ENCODE measurements around the gene FABP3.

GRCh38 chr1:31335007-31335406, 37.9 kb downstream of the FABP3 start:
- TF ChIP-seq CTCF (IDR thresholded peaks at IDR 0.05; ENCODE audit: extremely low read depth in 1 of 2, insufficient read depth in 1 of 2, low read depth in 1 of 2, low read length in 2 of 2): peak; percentile 20 to 33
- no peak for TF ChIP-seq EZH2 (IDR thresholded peaks at IDR 0.05; ENCODE audit: borderline replicate concordance, low read depth, low read length, severe bottlenecking)
- TF ChIP-seq MYC (IDR thresholded peaks at IDR 0.05; ENCODE audit: low read depth, low read length): no peak
- no peak for TF ChIP-seq JUN (IDR thresholded peaks at IDR 0.05; ENCODE audit: borderline replicate concordance, insufficient read depth, insufficient read length, low read depth)
- TF ChIP-seq MAX (IDR thresholded peaks at IDR 0.05; ENCODE audit: insufficient read depth, insufficient read length): no peak
